Measurements from ENCODE around the gene USP51. TPM values are rescaled to one million over a fixed set of nuclear protein-coding genes. Genes with fewer than 3 reads are reported as not detected.

Gene USP51
- 0.37 to 0.71 TPM (median 0.59 TPM) in 5 replicates for total RNA-seq (2022; extraction: Qiagen RNA extraction)

GRCh38 chrX:55489314-55490009, at the start of gene USP51:
Gene USP51 (minus strand): TSS chrX:55489848. CDS start chrX:55488939, 909 bp downstream.

GRCh38 chrX:55451990-55452832, 37.4 kb downstream of the USP51 start, which contains the start of gene MAGEH1:
Gene MAGEH1 (plus strand): TSS chrX:55452127. CDS start chrX:55452375, 248 bp downstream.

Other genes with a start within 250 kb of the USP51 start
- gene PAGE3, start 224.9 kb downstream of the USP51 start, total RNA-seq (2022; extraction: Qiagen RNA extraction): not detected in 5 replicates
- 6.1 to 7.2 TPM (median 6.5 TPM) in 5 replicates for gene MAGEH1, start 37.7 kb downstream of the USP51 start, total RNA-seq (2022; extraction: Qiagen RNA extraction)
- gene FOXR2, start 133.6 kb upstream of the USP51 start, total RNA-seq (2022; extraction: Qiagen RNA extraction): not detected in 5 replicates
- 10.6 to 16.6 TPM (median 12.6 TPM) in 5 replicates for gene RRAGB, start 227.9 kb upstream of the USP51 start, total RNA-seq (2022; extraction: Qiagen RNA extraction)